ENCODE measurements around the gene GGT6.

GRCh38 chr17:4516735-4517134 lies 43.6 kb downstream of the GGT6 start:
- TF ChIP-seq CTCF (IDR thresholded peaks at IDR 0.05; ENCODE audit: low read depth, low read length): no peak
- no peak for TF ChIP-seq EZH2phosphoT487 (IDR thresholded peaks at IDR 0.05; ENCODE audit: low read depth)

Measured in OCI-LY3 (cell line).